ENCODE measurements around the gene SYT17.

SYT17 gene

GRCh38 chr16:19294156-19294649 is 126.2 kb downstream of the SYT17 start:
- POLR2A ChIA-PET: no interaction called here
- H3K27ac ChIP-seq (ENCODE audit: extremely low read depth, low read depth, low read length): no peak overlapping the region
- H3K36me3 ChIP-seq (ENCODE audit: control insufficient read depth in 2 of 2, insufficient read depth in 1 of 2, low read length in 2 of 2): no peaks in the 10 kb centered on the region
- H3K9me3 ChIP-seq (ENCODE audit: control insufficient read depth, insufficient read depth, low read depth, low read length): no peaks in the 10 kb centered on the region
- CTCF ChIA-PET: no interaction called here
- no peaks in the 10 kb centered on the region for H3K4me1 ChIP-seq (ENCODE audit: control insufficient read depth, insufficient read depth, low read length)
- no peak overlapping the region for H3K4me3 ChIP-seq (ENCODE audit: low read depth, low read length)
- TF ChIP-seq ZBTB48 (tag by site-specific recombination; IDR thresholded peaks at IDR 0.05) (peak; percentile 51; the same call in 1 of the 2 replicates), ZSCAN16 (tag by site-specific recombination; IDR thresholded peaks at IDR 0.05) (no peak), ZFHX2 (tag by site-specific recombination; conservative IDR thresholded peaks at IDR 0.05) (peak; percentile 77), ZNF785 (tag by site-specific recombination; IDR thresholded peaks at IDR 0.05) (no peak), EGR2 (tag by site-specific recombination; IDR thresholded peaks at IDR 0.05; ENCODE audit: low read depth) (peak; percentile 81), PRDM1 (tag by site-specific recombination; IDR thresholded peaks at IDR 0.05) (no peak), KLF16 (tag by site-specific recombination; IDR thresholded peaks at IDR 0.05) (no peak), ZNF621 (tag by site-specific recombination; IDR thresholded peaks at IDR 0.05) (no peak), AEBP2 (tag by site-specific recombination; IDR thresholded peaks at IDR 0.05; ENCODE audit: borderline replicate concordance) (no peak), PATZ1 (tag by site-specific recombination; IDR thresholded peaks at IDR 0.05) (no peak), ZNF488 (tag by site-specific recombination; IDR thresholded peaks at IDR 0.05) (no peak), ZNF560 (tag by site-specific recombination; IDR thresholded peaks at IDR 0.05; ENCODE audit: borderline replicate concordance) (no peak), ZNF311 (tag by site-specific recombination; IDR thresholded peaks at IDR 0.05; ENCODE audit: borderline replicate concordance) (no peak)

GRCh38 chr16:19295393-19295792 is 127.4 kb downstream of the SYT17 start:
- TF ChIP-seq ZNF660 (tag by site-specific recombination; IDR thresholded peaks at IDR 0.05): no peak
- TF ChIP-seq ZNF18 (tag by site-specific recombination; IDR thresholded peaks at IDR 0.05): no peak
- TF ChIP-seq ELK4 (IDR thresholded peaks at IDR 0.05; ENCODE audit: borderline replicate concordance, low read depth, low read length): no peak
- TF ChIP-seq ZNF394 (tag by site-specific recombination; IDR thresholded peaks at IDR 0.05; ENCODE audit: borderline replicate concordance): no peak
- no peak for TF ChIP-seq ZNF544 (tag by site-specific recombination; IDR thresholded peaks at IDR 0.05)
- no peak for TF ChIP-seq ZNF843 (tag by site-specific recombination; IDR thresholded peaks at IDR 0.05)
- no peak for TF ChIP-seq ZNF549 (tag by site-specific recombination; IDR thresholded peaks at IDR 0.05)
- no peak for TF ChIP-seq ZNF701 (tag by site-specific recombination; IDR thresholded peaks at IDR 0.05)
- H3K4me1 ChIP-seq (ENCODE audit: control insufficient read depth, insufficient read depth, low read length): no peaks in the 10 kb centered on the region
- H3K4me3 ChIP-seq (ENCODE audit: low read depth, low read length): no peak overlapping the region
- no peaks in the 10 kb centered on the region for H3K9me3 ChIP-seq (ENCODE audit: control insufficient read depth, insufficient read depth, low read depth, low read length)
- no peaks in the 10 kb centered on the region for H3K36me3 ChIP-seq (ENCODE audit: control insufficient read depth in 2 of 2, insufficient read depth in 1 of 2, low read length in 2 of 2)
- CTCF ChIA-PET: no interaction called here
- no peak overlapping the region for H3K27ac ChIP-seq (ENCODE audit: extremely low read depth, low read depth, low read length)
- POLR2A ChIA-PET: no interaction called here
